ENCODE results near the gene CSF3R.

Gene CSF3R

DNA sequence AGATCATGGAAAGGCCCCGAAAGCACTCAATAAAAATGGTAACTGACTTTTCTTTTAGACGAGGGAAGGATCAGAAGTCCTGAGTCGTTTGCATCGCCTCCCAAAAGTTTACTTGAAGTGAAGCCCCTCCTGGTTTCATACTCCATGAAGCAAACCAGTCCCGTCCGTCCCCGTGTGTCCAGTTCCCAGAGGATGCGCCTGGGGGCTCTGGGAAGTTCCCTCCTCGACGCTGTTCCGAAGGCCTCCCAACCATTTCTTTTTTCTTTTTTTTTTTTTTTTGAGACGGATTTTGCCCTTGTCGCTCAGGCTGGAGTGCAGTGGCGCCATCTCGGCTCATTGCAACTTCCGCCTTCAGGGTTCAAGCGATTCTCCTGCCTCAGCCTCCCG is 31.8 kb downstream of the CSF3R start:
- DNase-seq: no peak
- Histone ChIP-seq H3K4me2 (ENCODE audit: low read length, poor library complexity, severe bottlenecking) (peak overlapping the region; percentile 49), H3K36me3 (ENCODE audit: control insufficient read depth in 1 of 2, insufficient read depth in 2 of 2, low read depth in 1 of 2, low read length in 2 of 2) (peaks cover 14 to 26% of the 10 kb centered on the region in 2 experiments), H3K23ac (ENCODE audit: low read length in 2 of 2) (no peak overlapping the region), H3K4me3 (ENCODE audit: insufficient read depth in 1 of 2, low read depth in 1 of 2, low read length in 2 of 2) (peak overlapping the region; percentile 61 to 95), H3K4ac (ENCODE audit: low read depth in 1 of 2, low read length in 2 of 2) (peak overlapping the region in 1 of 2 experiments; percentile 98), H4K8ac (ENCODE audit: low read length) (peak overlapping the region; percentile 97), H3K79me1 (replicated peaks; ENCODE audit: low read length, poor library complexity, severe bottlenecking) (peaks cover 9% of the 10 kb centered on the region), H3K18ac (ENCODE audit: low read depth in 1 of 2, low read length in 2 of 2) (peak overlapping the region; percentile 59 to 94), H2BK120ac (ENCODE audit: low read depth, low read length) (peak overlapping the region; percentile 27), H2AK5ac (ENCODE audit: low read length, severe bottlenecking) (no peak overlapping the region), H3K14ac (ENCODE audit: low read length in 2 of 2) (no peak overlapping the region), H2BK5ac (ENCODE audit: low read depth, low read length, poor library complexity, severe bottlenecking) (no peak overlapping the region), H3K9ac (ENCODE audit: low read length) (peak overlapping the region; percentile 99), H4K91ac (ENCODE audit: low read length) (no peak overlapping the region), H2AFZ (ENCODE audit: low read depth, low read length) (peak overlapping the region; percentile 30), H3K27ac (ENCODE audit: low read length, poor library complexity, severe bottlenecking) (peak overlapping the region; percentile 65), H2BK12ac (ENCODE audit: low read length in 2 of 2) (no peak overlapping the region), H3K27me3 (ENCODE audit: control insufficient read depth in 1 of 2, insufficient read depth in 1 of 2, low read length in 2 of 2) (no peaks in the 10 kb centered on the region), H3K4me1 (ENCODE audit: control insufficient read depth, insufficient read depth, low read depth, low read length) (peaks cover 5% of the 10 kb centered on the region), H2BK15ac (ENCODE audit: low read depth, poor library complexity, severe bottlenecking) (no peak overlapping the region), H3K9me3 (ENCODE audit: control insufficient read depth, low read length) (no peaks in the 10 kb centered on the region)
- WGBS: 68% methylated on average over 18 of the region's 18 CpGs

DNA sequence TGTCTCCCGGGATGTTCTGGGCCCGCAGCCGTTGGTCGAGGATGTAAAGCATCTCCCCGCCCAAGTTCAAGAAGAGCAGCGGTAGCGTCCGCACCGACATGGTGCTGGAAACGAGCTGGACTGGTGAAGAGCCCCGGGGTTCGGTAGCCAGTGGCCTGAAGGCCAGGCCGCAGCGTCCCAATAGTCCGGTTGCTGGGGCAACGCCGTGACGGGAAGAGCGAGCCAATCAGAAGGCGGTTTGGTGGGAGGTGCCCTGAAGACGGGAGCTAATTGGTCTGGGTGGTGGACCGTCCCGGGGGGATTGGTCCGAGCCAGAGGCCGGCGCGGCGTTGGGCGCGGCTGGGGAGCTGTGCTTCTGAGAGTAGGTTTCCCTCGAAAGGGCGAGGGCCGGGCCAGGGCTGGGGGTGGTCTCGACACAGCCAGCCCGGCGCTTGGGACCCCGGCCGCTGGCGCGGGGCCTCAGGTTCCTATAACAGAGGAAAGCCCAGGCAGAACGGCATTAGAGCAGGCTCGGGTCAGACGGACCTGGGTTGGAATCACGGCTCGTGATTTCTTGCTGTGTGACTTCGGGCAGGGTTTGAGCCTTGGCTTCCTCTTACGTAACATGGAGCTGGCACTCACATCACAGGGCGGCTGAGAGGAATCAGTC is 32.3 kb downstream of the CSF3R start, which contains the start of gene OSCP1:
Gene OSCP1 (minus strand): TSS at position 182 of the 649 bp plus-strand sequence. CDS start 82 bp downstream, at position 100.
- Histone ChIP-seq H4K91ac (ENCODE audit: low read length) (peak within 1 kb of the TSS; percentile 83), H3K4ac (ENCODE audit: low read depth in 1 of 2, low read length in 2 of 2) (peak within 1 kb of the TSS; percentile 76 to 98), H3K9ac (ENCODE audit: low read length) (peak within 1 kb of the TSS; percentile 99), H3K36me3 (ENCODE audit: control insufficient read depth in 1 of 2, insufficient read depth in 2 of 2, low read depth in 1 of 2, low read length in 2 of 2) (peaks cover 9 to 21% of the 10 kb centered on the region in 2 experiments), H3K4me1 (ENCODE audit: control insufficient read depth, insufficient read depth, low read depth, low read length) (peaks cover 5% of the 10 kb centered on the region), H3K23ac (ENCODE audit: low read length in 2 of 2) (no peak within 1 kb of the TSS), H2BK120ac (ENCODE audit: low read depth, low read length) (peak within 1 kb of the TSS; percentile 27), H3K9me3 (ENCODE audit: control insufficient read depth, low read length) (no peaks in the 10 kb centered on the region), H3K27me3 (ENCODE audit: control insufficient read depth in 1 of 2, insufficient read depth in 1 of 2, low read length in 2 of 2) (no peaks in the 10 kb centered on the region), H3K79me1 (replicated peaks; ENCODE audit: low read length, poor library complexity, severe bottlenecking) (peaks cover 8% of the 10 kb centered on the region), H2AK5ac (ENCODE audit: low read length, severe bottlenecking) (peak within 1 kb of the TSS; percentile 53), H3K18ac (ENCODE audit: low read depth in 1 of 2, low read length in 2 of 2) (peak within 1 kb of the TSS; percentile 74 to 94), H3K27ac (ENCODE audit: low read length, poor library complexity, severe bottlenecking) (peak within 1 kb of the TSS; percentile 65), H2BK5ac (ENCODE audit: low read depth, low read length, poor library complexity, severe bottlenecking) (no peak within 1 kb of the TSS), H2AFZ (ENCODE audit: low read depth, low read length) (peak within 1 kb of the TSS; percentile 92), H3K14ac (ENCODE audit: low read length in 2 of 2) (peak within 1 kb of the TSS in 1 of 2 experiments; percentile 8), H3K4me2 (ENCODE audit: low read length, poor library complexity, severe bottlenecking) (peak within 1 kb of the TSS; percentile 92), H2BK15ac (ENCODE audit: low read depth, poor library complexity, severe bottlenecking) (no peak within 1 kb of the TSS), H2BK12ac (ENCODE audit: low read length in 2 of 2) (peak within 1 kb of the TSS in 1 of 2 experiments; percentile 1), H4K8ac (ENCODE audit: low read length) (peak within 1 kb of the TSS; percentile 98), H3K4me3 (ENCODE audit: insufficient read depth in 1 of 2, low read depth in 1 of 2, low read length in 2 of 2) (peak within 1 kb of the TSS; percentile 61 to 95)
- peak; percentile 96 for DNase-seq
- WGBS: 3% methylated on average over 48 of the region's 48 CpGs

DNA sequence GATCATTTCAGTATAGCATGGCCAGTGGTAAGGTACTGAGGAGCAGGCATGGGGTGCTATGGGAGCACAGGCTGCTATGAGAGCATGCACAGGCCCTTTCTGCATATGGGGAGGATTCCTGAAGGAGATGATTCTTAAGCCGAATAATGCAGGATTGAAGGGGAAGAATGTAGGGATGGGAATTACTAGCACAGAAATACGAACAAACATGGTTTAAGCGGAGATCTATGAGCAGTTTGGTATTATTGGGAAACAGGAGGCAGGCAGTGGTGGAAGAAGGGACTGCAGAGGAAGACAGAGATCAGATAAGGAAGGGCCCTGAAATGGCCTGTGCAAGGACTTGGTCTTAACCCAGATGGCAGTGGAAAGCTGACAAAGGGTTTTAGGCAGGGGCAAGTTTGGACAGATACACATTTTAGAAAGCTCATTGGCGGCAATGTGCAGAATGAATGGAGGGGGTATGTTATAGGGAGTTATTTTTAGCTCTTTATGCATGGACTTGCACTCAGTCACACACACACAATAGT is 34.1 kb downstream of the CSF3R start:
- peak overlapping the region in 1 of 2 experiments; percentile 42 for H3K23ac ChIP-seq (ENCODE audit: low read length in 2 of 2)
- peaks cover 6% of the 10 kb centered on the region for H3K79me1 ChIP-seq (replicated peaks; ENCODE audit: low read length, poor library complexity, severe bottlenecking)
- H2AFZ ChIP-seq (ENCODE audit: low read depth, low read length): no peak overlapping the region
- H3K4me2 ChIP-seq (ENCODE audit: low read length, poor library complexity, severe bottlenecking): no peak overlapping the region
- H4K8ac ChIP-seq (ENCODE audit: low read length): no peak overlapping the region
- H3K14ac ChIP-seq (ENCODE audit: low read length in 2 of 2): no peak overlapping the region
- WGBS: 86% methylated on average over 3 of the region's 4 CpGs
- H3K4ac ChIP-seq (ENCODE audit: low read depth in 1 of 2, low read length in 2 of 2): no peak overlapping the region
- no peaks in the 10 kb centered on the region for H3K27me3 ChIP-seq (ENCODE audit: control insufficient read depth in 1 of 2, insufficient read depth in 1 of 2, low read length in 2 of 2)
- H3K36me3 ChIP-seq (ENCODE audit: control insufficient read depth in 1 of 2, insufficient read depth in 2 of 2, low read depth in 1 of 2, low read length in 2 of 2): peaks cover 0 to 7% of the 10 kb centered on the region in 2 experiments
- H3K4me1 ChIP-seq (ENCODE audit: control insufficient read depth, insufficient read depth, low read depth, low read length): peaks cover 5% of the 10 kb centered on the region
- H3K27ac ChIP-seq (ENCODE audit: low read length, poor library complexity, severe bottlenecking): no peak overlapping the region
- no peak overlapping the region for H4K91ac ChIP-seq (ENCODE audit: low read length)
- peak overlapping the region; percentile 11 for H3K9ac ChIP-seq (ENCODE audit: low read length)
- no peak overlapping the region for H2AK5ac ChIP-seq (ENCODE audit: low read length, severe bottlenecking)
- peak; percentile 16 for DNase-seq
- no peak overlapping the region for H2BK5ac ChIP-seq (ENCODE audit: low read depth, low read length, poor library complexity, severe bottlenecking)
- H3K9me3 ChIP-seq (ENCODE audit: control insufficient read depth, low read length): no peaks in the 10 kb centered on the region
- H2BK120ac ChIP-seq (ENCODE audit: low read depth, low read length): no peak overlapping the region
- H2BK15ac ChIP-seq (ENCODE audit: low read depth, poor library complexity, severe bottlenecking): no peak overlapping the region
- no peak overlapping the region for H2BK12ac ChIP-seq (ENCODE audit: low read length in 2 of 2)
- no peak overlapping the region for H3K4me3 ChIP-seq (ENCODE audit: insufficient read depth in 1 of 2, low read depth in 1 of 2, low read length in 2 of 2)
- no peak overlapping the region for H3K18ac ChIP-seq (ENCODE audit: low read depth in 1 of 2, low read length in 2 of 2)

DNA sequence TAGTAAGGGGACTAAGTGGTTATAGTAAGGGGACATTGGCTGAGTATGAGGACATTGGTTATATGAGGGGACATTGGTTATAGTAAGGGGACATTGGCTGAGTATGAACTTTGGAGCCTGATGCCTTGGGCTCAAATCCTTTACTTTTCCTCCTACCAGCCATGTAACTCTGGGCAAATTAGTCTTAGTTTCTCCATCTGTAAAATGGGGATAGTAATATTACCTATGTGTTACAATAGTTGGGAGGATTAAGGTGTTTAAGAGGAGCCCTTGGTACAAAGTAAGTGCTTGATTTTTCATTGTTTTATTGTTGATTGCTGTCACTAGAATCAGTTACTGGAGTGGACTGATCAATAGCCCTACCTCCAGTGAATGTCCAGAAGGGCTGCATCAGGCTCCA is 35.3 kb downstream of the CSF3R start:
- Histone ChIP-seq H3K36me3 (ENCODE audit: control insufficient read depth in 1 of 2, insufficient read depth in 2 of 2, low read depth in 1 of 2, low read length in 2 of 2) (peaks cover 0 to 7% of the 10 kb centered on the region in 2 experiments), H3K27ac (ENCODE audit: low read length, poor library complexity, severe bottlenecking) (no peak overlapping the region), H3K18ac (ENCODE audit: low read depth in 1 of 2, low read length in 2 of 2) (no peak overlapping the region), H3K14ac (ENCODE audit: low read length in 2 of 2) (no peak overlapping the region), H3K9ac (ENCODE audit: low read length) (no peak overlapping the region), H3K23ac (ENCODE audit: low read length in 2 of 2) (no peak overlapping the region), H3K27me3 (ENCODE audit: control insufficient read depth in 1 of 2, insufficient read depth in 1 of 2, low read length in 2 of 2) (no peaks in the 10 kb centered on the region), H4K8ac (ENCODE audit: low read length) (no peak overlapping the region), H2BK5ac (ENCODE audit: low read depth, low read length, poor library complexity, severe bottlenecking) (no peak overlapping the region), H3K4ac (ENCODE audit: low read depth in 1 of 2, low read length in 2 of 2) (no peak overlapping the region), H3K4me3 (ENCODE audit: insufficient read depth in 1 of 2, low read depth in 1 of 2, low read length in 2 of 2) (no peak overlapping the region), H3K9me3 (ENCODE audit: control insufficient read depth, low read length) (no peaks in the 10 kb centered on the region), H3K79me1 (replicated peaks; ENCODE audit: low read length, poor library complexity, severe bottlenecking) (peaks cover 6% of the 10 kb centered on the region), H2AFZ (ENCODE audit: low read depth, low read length) (no peak overlapping the region), H2BK12ac (ENCODE audit: low read length in 2 of 2) (no peak overlapping the region), H2BK120ac (ENCODE audit: low read depth, low read length) (no peak overlapping the region), H2AK5ac (ENCODE audit: low read length, severe bottlenecking) (no peak overlapping the region), H4K91ac (ENCODE audit: low read length) (no peak overlapping the region), H3K4me2 (ENCODE audit: low read length, poor library complexity, severe bottlenecking) (no peak overlapping the region), H2BK15ac (ENCODE audit: low read depth, poor library complexity, severe bottlenecking) (no peak overlapping the region), H3K4me1 (ENCODE audit: control insufficient read depth, insufficient read depth, low read depth, low read length) (peaks cover 5% of the 10 kb centered on the region)
- no peak for DNase-seq

Measured in mesenchymal stem cell (in vitro differentiated cells and primary cell).